Natural killer cell (primary cell): ENCODE data around the gene KLHL3. TPM values are rescaled to one million over a fixed set of nuclear protein-coding genes. Genes with fewer than 3 reads are reported as not detected.

Experiments used
- total RNA-seq, 4 donors: library from RNA; stranded (reverse); fragments of 120-200 nt in 1 of 4; gene quantifications; one replicate each; pipeline versions ENCODE4 v1.2.3 to v1.2.4, GENCODE V29; 2013 to 2022

The KLHL3 gene
- total RNA-seq, 3 donors from 2014 or later (not counting 1 experiment from before 2014, with no cell fraction given), result 11.2 to 14.0 (median 13.2) TPM

Other genes starting within 250 kb of the KLHL3 start
- gene SPOCK1, start 236.8 kb downstream of the KLHL3 start, total RNA-seq, result 1 to 10 TPM in 1 of 3 donors, under 1 TPM in 2; 0.09 to 1.6 (median 0.61) TPM
- 10 to 100 TPM; 31.5 to 35.9 (median 33.5) TPM for gene HNRNPA0, start 18.3 kb upstream of the KLHL3 start, total RNA-seq
- gene MYOT, start 131.8 kb upstream of the KLHL3 start, total RNA-seq, result not detected
- under 1 TPM in 1 of 3 donors, not detected in 2; 0.78 TPM for gene PKD2L2, start 153.4 kb upstream of the KLHL3 start, total RNA-seq